ENCODE data around the gene MTF2. TPM values are rescaled to one million over a fixed set of nuclear protein-coding genes. Genes with fewer than 3 reads are reported as not detected.

The MTF2 gene
- total and polyA plus RNA-seq, 9 of the 15 experiments (the other 6 are each of a cell fraction or from before 2014, with no cell fraction given), result 29.3 to 124 (median 57.7) TPM

DNA sequence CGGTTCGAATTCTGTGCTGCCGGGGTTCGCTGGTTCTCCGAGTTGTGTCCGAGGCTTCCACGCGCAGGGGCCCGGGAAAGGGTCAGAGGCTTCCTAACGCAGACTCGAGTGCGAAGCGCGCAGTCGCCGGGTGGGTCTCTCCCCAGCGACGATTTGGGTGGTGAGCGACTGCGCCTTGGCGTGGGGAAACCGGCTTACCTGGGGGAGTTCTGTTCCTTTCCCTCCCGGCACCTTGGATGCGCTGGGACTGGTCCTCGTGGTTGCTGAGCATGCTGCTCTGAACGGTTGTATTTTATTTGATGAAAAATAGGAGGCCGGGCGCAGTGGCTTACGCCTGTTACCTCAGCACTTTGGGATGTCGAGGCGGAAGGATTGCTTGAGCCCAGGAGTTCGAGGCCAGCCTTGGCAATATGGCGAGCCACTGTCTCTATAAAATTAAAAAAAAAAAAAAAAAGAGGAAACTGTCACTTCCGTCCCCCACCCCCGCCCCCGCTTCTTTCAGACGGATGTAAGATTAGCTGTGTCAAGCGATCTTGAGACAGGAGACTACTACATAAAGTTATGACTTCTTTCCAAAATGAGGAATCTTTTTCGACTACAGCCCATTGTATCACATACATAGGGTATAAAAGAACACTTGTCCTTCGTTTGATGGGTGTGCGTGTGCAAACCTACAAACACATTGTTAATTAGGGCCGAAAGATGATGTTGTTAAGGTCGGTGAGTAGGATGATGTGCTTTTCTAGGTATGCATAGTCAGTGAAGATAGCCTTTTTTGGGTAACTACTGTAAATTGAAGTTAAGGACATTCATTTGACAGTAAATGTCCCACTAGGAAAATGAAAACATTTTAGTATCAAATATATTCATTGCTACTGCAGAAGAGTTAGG lies 101.9 kb downstream of the MTF2 start, which contains the start of gene CCDC18 (continued):
- TF ChIP-seq AFF1 (IDR thresholded peaks at IDR 0.05; ENCODE audit: low read depth in 1 of 2, partially characterized antibody in 2 of 2) (peak in 1 of 2 experiments; percentile 54), ZNF830 (CRISPR knock-in tag; IDR thresholded peaks at IDR 0.05) (no peak), ERF (CRISPR knock-in tag; IDR thresholded peaks at IDR 0.05) (peak; percentile 83; the same call in 1 of the 2 replicates), ZNF655 (CRISPR knock-in tag; IDR thresholded peaks at IDR 0.05) (no peak), PREB (CRISPR knock-in tag; IDR thresholded peaks at IDR 0.05) (no peak), ZBTB26 (CRISPR knock-in tag; IDR thresholded peaks at IDR 0.05) (no peak), TAF1 (IDR thresholded peaks at IDR 0.05; ENCODE audit: control insufficient read depth, extremely low read depth, insufficient read depth, low read length, severe bottlenecking) (no peak), KAT7 (CRISPR knock-in tag; IDR thresholded peaks at IDR 0.05; ENCODE audit: borderline replicate concordance) (no peak; the same call in 1 of the 2 replicates), SMARCB1 (IDR thresholded peaks at IDR 0.05; ENCODE audit: insufficient read length, low read depth) (no peak), ZNF445 (CRISPR knock-in tag; IDR thresholded peaks at IDR 0.05; ENCODE audit: low read depth) (no peak), NFRKB (IDR thresholded peaks at IDR 0.05; ENCODE audit: low read depth) (no peak; the same call in none of the 2 replicates), KDM2B (CRISPR knock-in tag; IDR thresholded peaks at IDR 0.05) (0 out of 2 replicates have a peak, but pooled peaks have one; percentile 57), ZNF561 (CRISPR knock-in tag; conservative IDR thresholded peaks at IDR 0.05) (no peak), KAT2B (IDR thresholded peaks at IDR 0.05; ENCODE audit: low read depth, low read length) (no peak), JUN (IDR thresholded peaks at IDR 0.05; ENCODE audit: borderline replicate concordance, low read depth, low read length) (peak; percentile 1; the same call in 1 of the 2 replicates), JUN (CRISPR knock-in tag; IDR thresholded peaks at IDR 0.05; ENCODE audit: borderline replicate concordance) (no peak), XRCC4 (IDR thresholded peaks at IDR 0.05; ENCODE audit: extremely low read depth, insufficient read depth, insufficient read length) (no peak), FOXA1 (IDR thresholded peaks at IDR 0.05; ENCODE audit: borderline replicate concordance) (no peak), KLF6 (CRISPR knock-in tag; IDR thresholded peaks at IDR 0.05; ENCODE audit: borderline replicate concordance) (no peak)

Data from K562 (cell line).